HG02884 (cell line): Measurements from ENCODE around the gene SF3B5.
"Not testable (repeated sequence)": the region's sequence is repeated elsewhere in the genome, so short reads cannot be mapped to it uniquely, and the experiment has no call there.

Experiments used
- ATAC-seq: cut with Tn5 transposase; IDR thresholded peaks from one replicate; pipeline ENCODE4 v1.9.1; 2021; ENCODE audit warnings: mild to moderate bottlenecking, moderate library complexity; ENCODE audit not compliant: unreplicated experiment

Gene SF3B5

GRCh38 chr6:144106206-144106605 lies 10.8 kb upstream of the SF3B5 start:
- no peak for ATAC-seq

- ATAC-seq: peak; percentile 68
Measured at GRCh38 chr6:144104898-144105487, 9.6 kb upstream of the SF3B5 start.

- ATAC-seq: no peak
Measured at GRCh38 chr6:144104488-144104887, 9.1 kb upstream of the SF3B5 start.

- ATAC-seq: no peak
Measured at GRCh38 chr6:144103026-144103563, 7.7 kb upstream of the SF3B5 start.

GRCh38 chr6:144098993-144099392 lies 3.6 kb upstream of the SF3B5 start:
- no peak for ATAC-seq

- ATAC-seq: no peak
Measured at GRCh38 chr6:144094731-144095133, 641 bp downstream of the SF3B5 start.

- ATAC-seq: no peak
Measured at GRCh38 chr6:144093658-144094057, 1.7 kb downstream of the SF3B5 start.

GRCh38 chr6:144093236-144093635 lies 2.1 kb downstream of the SF3B5 start:
- no peak for ATAC-seq

- ATAC-seq: no peak
Measured at GRCh38 chr6:144090384-144090783, 5.0 kb downstream of the SF3B5 start.

- no peak for ATAC-seq
Measured at GRCh38 chr6:144087789-144088426, 7.5 kb downstream of the SF3B5 start.

GRCh38 chr6:144086959-144087358 lies 8.4 kb downstream of the SF3B5 start:
- no peak for ATAC-seq

- ATAC-seq: peak; percentile 48
Measured at GRCh38 chr6:144083172-144083571, 12.2 kb downstream of the SF3B5 start.

GRCh38 chr6:144082412-144082811 lies 13.0 kb downstream of the SF3B5 start:
- not testable (repeated sequence) for ATAC-seq

- ATAC-seq: no peak
Measured at GRCh38 chr6:144077871-144078270, 17.5 kb downstream of the SF3B5 start.

- no peak for ATAC-seq
Measured at GRCh38 chr6:144075875-144076274, 19.5 kb downstream of the SF3B5 start.

GRCh38 chr6:144075187-144075586 lies 20.2 kb downstream of the SF3B5 start:
- ATAC-seq: peak; percentile 68

- no peak for ATAC-seq
Measured at GRCh38 chr6:144073024-144073423, 22.3 kb downstream of the SF3B5 start.

- ATAC-seq: no peak
Measured at GRCh38 chr6:144069506-144069905, 25.9 kb downstream of the SF3B5 start.

- ATAC-seq: no peak
Measured at GRCh38 chr6:144068794-144069193, 26.6 kb downstream of the SF3B5 start.

GRCh38 chr6:144066741-144067484 lies 28.5 kb downstream of the SF3B5 start:
- ATAC-seq: peak; percentile 42

- ATAC-seq: no peak
Measured at GRCh38 chr6:144066255-144066654, 29.1 kb downstream of the SF3B5 start.

GRCh38 chr6:144065213-144065660 lies 30.1 kb downstream of the SF3B5 start:
- no peak for ATAC-seq
